B cell (primary cell): ENCODE measurements around the gene ADAM12. TPM values are rescaled to one million over a fixed set of nuclear protein-coding genes. Genes with fewer than 3 reads are reported as not detected.

Experiments used
- ATAC-seq: fragments of 200-7000 bp; cut with Tn5 transposase; one replicate; pipeline ENCODE4 v1.10.0; 2021; ENCODE audit warnings: low read depth, mild to moderate bottlenecking, moderate number of reproducible peaks, moderate library complexity
- CTCF ChIA-PET: fragments of 350-600 bp; sonication (Branson Sonifier 250); formaldehyde crosslinking; loops from one replicate; lab custom pipeline; 2021; ENCODE audit warnings: antibody characterized with exemption, inconsistent platforms; lab: Charles Lee
- POLR2A ChIA-PET: fragments of 350-600 bp; sonication (Branson Sonifier 250); formaldehyde crosslinking; loops from one replicate; lab custom pipeline; 2021; ENCODE audit warnings: antibody characterized with exemption; lab: Charles Lee
- DNase-seq: peaks from one replicate; pipeline ENCODE4 v3.0.0; 2013
- H2AFZ ChIP-seq: 2 replicates; pipeline ENCODE4 v1.6.1; 2012; ENCODE audit warnings: mild to moderate bottlenecking, low read depth, low read length; ENCODE audit not compliant: insufficient read depth, poor library complexity, severe bottlenecking
- H3K27ac ChIP-seq, 2 donors: 1 replicate in 1 of 2; 2 replicates in 1 of 2; pipeline ENCODE4 v1.5.1; 2012 to 2013; ENCODE audit warnings: low read length in 2 of 2, mild to moderate bottlenecking in 2 of 2, moderate library complexity in 1 of 2
- H3K27me3 ChIP-seq, 4 experiments: fragments of 200-600 bp in 1 of 4; sonication (generic) in 1 of 4; replicated peaks in 1 of 4; 1 replicate in 2 of 4; 2 replicates in 2 of 4; pipeline versions ENCODE4 v1.6.1 to v1.7.0; 2013 to 2016; ENCODE audit warnings: low read length in 3 of 4, mild to moderate bottlenecking in 2 of 4, mixed read lengths in 1 of 4, moderate library complexity in 1 of 4; ENCODE audit not compliant: insufficient read depth in 4 of 4, control insufficient read depth in 3 of 4; ENCODE audit errors: control extremely low read depth in 1 of 4
- H3K36me3 ChIP-seq, 2 experiments: replicated peaks in 1 of 2; 1 replicate in 1 of 2; 2 replicates in 1 of 2; pipeline versions ENCODE4 v1.6.1 to v1.7.1; 2013; ENCODE audit warnings: low read length in 1 of 2; ENCODE audit not compliant: insufficient read depth in 2 of 2, control insufficient read depth in 1 of 2; ENCODE audit errors: control extremely low read depth in 1 of 2, extremely low read depth in 1 of 2
- H3K4me1 ChIP-seq, 2 donors: fragments of 200-600 bp in 1 of 2; sonication (generic) in 1 of 2; 1 replicate in 1 of 2; 2 replicates in 1 of 2; pipeline versions ENCODE4 v1.5.1 to v1.6.1; 2013 to 2017; ENCODE audit warnings: low read length in 2 of 2; ENCODE audit not compliant: control insufficient read depth in 2 of 2, insufficient read depth in 2 of 2
- H3K4me2 ChIP-seq: replicated peaks from 2 replicates; pipeline ENCODE3; 2012; ENCODE audit warnings: mild to moderate bottlenecking, low read depth, low read length; ENCODE audit not compliant: poor library complexity, severe bottlenecking
- H3K4me3 ChIP-seq, 5 experiments: fragments of 200-600 bp in 1 of 5; sonication (generic) in 1 of 5; 1 replicate in 3 of 5; 2 replicates in 2 of 5; pipeline versions ENCODE4 v1.5.1 to v1.7.0; 2011 to 2016; ENCODE audit warnings: low read length in 4 of 5, mild to moderate bottlenecking in 4 of 5, low read depth in 2 of 5, control low read depth in 1 of 5, moderate library complexity in 1 of 5; ENCODE audit not compliant: insufficient read depth in 1 of 5; ENCODE audit errors: control extremely low read depth in 1 of 5, extremely low read depth in 1 of 5
- H3K79me2 ChIP-seq: fragments of 200-600 bp; sonication (generic); one replicate; pipeline ENCODE4 v1.6.0; 2016; ENCODE audit warnings: low read length; ENCODE audit not compliant: control insufficient read depth, insufficient read depth
- H3K9ac ChIP-seq: fragments of 200-600 bp; sonication (generic); 2 replicates; pipeline ENCODE4 v1.6.1; 2017; ENCODE audit warnings: mild to moderate bottlenecking, low read length, moderate library complexity
- H3K9me3 ChIP-seq, 3 donors: one replicate each; pipeline versions ENCODE4 v1.6.1 to v1.7.1; 2013; ENCODE audit warnings: low read length in 2 of 3; ENCODE audit not compliant: control insufficient read depth in 2 of 3, insufficient read depth in 1 of 3; ENCODE audit errors: control extremely low read depth in 1 of 3
- H4K20me1 ChIP-seq: 2 replicates; pipeline ENCODE4 v1.6.0; 2012; ENCODE audit warnings: mild to moderate bottlenecking, low read length; ENCODE audit not compliant: insufficient read depth, control insufficient read depth, poor library complexity, severe bottlenecking
- H3K27ac Mint-ChIP-seq: one replicate; pipeline ENCODE4 v1.8.0; 2021; ENCODE audit warnings: mixed read lengths
- H3K27me3 Mint-ChIP-seq: one replicate; pipeline ENCODE4 v1.8.0; 2021; ENCODE audit warnings: mixed read lengths
- H3K4me1 Mint-ChIP-seq: one replicate; pipeline ENCODE4 v1.8.0; 2021; ENCODE audit warnings: mixed read lengths
- H3K4me3 Mint-ChIP-seq: one replicate; pipeline ENCODE4 v1.8.0; 2021; ENCODE audit warnings: mixed read lengths
- H3K9me3 Mint-ChIP-seq: one replicate; pipeline ENCODE4 v1.8.0; 2022; ENCODE audit warnings: mixed read lengths; ENCODE audit not compliant: insufficient read depth
- EZH2 ChIP-seq: IDR thresholded peaks from 2 replicates; pipeline ENCODE4 v1.6.1; 2012; ENCODE audit warnings: borderline replicate concordance, low read depth, mild to moderate bottlenecking, moderate library complexity, low read length; ENCODE audit not compliant: insufficient read depth, poor library complexity, severe bottlenecking
- WGBS: methylation state at CpG from one replicate; pipeline ENCODE4 v1.1.5; 2013; ENCODE audit warnings: missing lambda C conversion rate; ENCODE audit not compliant: insufficient coverage; 5-methylcytosine and 5-hydroxymethylcytosine counted together
- intact Hi-C: fragments of 100-400 bp; cut with micrococcal nuclease; formaldehyde crosslinking; loops from one replicate; pipeline ENCODE4 v1.10.0; 2022
- polyA plus RNA-seq: library from polyadenylated mRNA; depleted of rRNA; stranded (reverse); fragments of >200 nt; gene quantifications from 2 replicates; pipeline ENCODE4 v1.2.3, GENCODE V29; 2012
- total RNA-seq, 2 donors: library from RNA; stranded (reverse); fragments of 120-200 nt in 1 of 2; gene quantifications; 1 replicate in 1 of 2; 2 replicates in 1 of 2; pipeline versions ENCODE4 v1.2.3 to v1.2.4, GENCODE V29; 2013 to 2022
- TF ChIP-seq, protein P1 (sequence below): fragments of 200-600 bp; IDR thresholded peaks from one replicate; pipeline ENCODE4 v1.8.0; 2022; ENCODE audit warnings: antibody characterized with exemption, mild to moderate bottlenecking

The ADAM12 gene
- total and polyA plus RNA-seq, 2 donors (not counting 1 experiment from before 2014, with no cell fraction given): 0.01 to 0.22 TPM

DNA sequence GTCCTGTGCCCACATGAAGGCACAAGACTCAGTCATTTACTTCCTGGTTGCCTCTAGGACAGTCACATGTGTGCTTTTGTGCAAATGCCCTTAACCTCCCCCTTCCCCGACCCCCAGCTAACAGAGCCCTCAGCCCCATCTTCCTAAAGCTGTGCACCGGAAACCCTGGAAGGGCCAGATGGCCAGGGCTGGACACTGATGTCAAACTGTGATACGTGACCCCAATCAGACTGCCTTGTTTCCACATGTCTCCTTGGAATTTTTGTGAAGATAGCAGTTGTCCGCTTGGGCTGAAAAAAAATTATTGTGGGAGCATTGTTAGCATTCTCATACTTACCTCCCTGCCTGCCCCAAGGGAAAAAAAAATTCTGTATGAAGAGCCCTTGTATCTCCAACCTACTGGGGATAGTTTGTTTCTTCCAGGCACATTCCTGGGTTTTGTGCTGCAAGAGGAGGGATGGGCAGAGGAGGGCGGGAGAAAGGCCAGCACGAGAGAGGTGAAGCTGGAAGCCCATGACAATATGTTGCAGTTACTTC is 17.0 kb upstream of the ADAM12 start:
- Mint-ChIP-seq H3K27ac (no peak overlapping the region), H3K4me3 (no peak overlapping the region), H3K27me3 (peaks cover 3% of the 10 kb centered on the region), H3K4me1 (no peaks in the 10 kb centered on the region), H3K9me3 (no peaks in the 10 kb centered on the region)
- Histone ChIP-seq H3K36me3 (no peaks in the 10 kb centered on the region), H4K20me1 (no peaks in the 10 kb centered on the region), H3K27ac (no peak overlapping the region), H3K4me3 (no peak overlapping the region), H3K9ac (no peak overlapping the region), H3K4me2 (no peak overlapping the region), H3K4me1 (no peaks in the 10 kb centered on the region), H2AFZ (no peak overlapping the region), H3K9me3 (peaks cover 0 to 5% (median 0%) of the 10 kb centered on the region in 3 donors), H3K79me2 (no peaks in the 10 kb centered on the region), H3K27me3 (no peaks in the 10 kb centered on the region)
- TF ChIP-seq, protein P1, sequence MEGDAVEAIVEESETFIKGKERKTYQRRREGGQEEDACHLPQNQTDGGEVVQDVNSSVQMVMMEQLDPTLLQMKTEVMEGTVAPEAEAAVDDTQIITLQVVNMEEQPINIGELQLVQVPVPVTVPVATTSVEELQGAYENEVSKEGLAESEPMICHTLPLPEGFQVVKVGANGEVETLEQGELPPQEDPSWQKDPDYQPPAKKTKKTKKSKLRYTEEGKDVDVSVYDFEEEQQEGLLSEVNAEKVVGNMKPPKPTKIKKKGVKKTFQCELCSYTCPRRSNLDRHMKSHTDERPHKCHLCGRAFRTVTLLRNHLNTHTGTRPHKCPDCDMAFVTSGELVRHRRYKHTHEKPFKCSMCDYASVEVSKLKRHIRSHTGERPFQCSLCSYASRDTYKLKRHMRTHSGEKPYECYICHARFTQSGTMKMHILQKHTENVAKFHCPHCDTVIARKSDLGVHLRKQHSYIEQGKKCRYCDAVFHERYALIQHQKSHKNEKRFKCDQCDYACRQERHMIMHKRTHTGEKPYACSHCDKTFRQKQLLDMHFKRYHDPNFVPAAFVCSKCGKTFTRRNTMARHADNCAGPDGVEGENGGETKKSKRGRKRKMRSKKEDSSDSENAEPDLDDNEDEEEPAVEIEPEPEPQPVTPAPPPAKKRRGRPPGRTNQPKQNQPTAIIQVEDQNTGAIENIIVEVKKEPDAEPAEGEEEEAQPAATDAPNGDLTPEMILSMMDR: no peak
- no peak for TF ChIP-seq EZH2
- 86% methylated on average over 4 of the region's 6 CpGs for whole genome bisulfite sequencing
- intact Hi-C loops: no loop called here
- ATAC-seq: no peak
- no peak for DNase-seq
- ChIA-PET CTCF (no interaction called here), POLR2A (no interaction called here)

DNA sequence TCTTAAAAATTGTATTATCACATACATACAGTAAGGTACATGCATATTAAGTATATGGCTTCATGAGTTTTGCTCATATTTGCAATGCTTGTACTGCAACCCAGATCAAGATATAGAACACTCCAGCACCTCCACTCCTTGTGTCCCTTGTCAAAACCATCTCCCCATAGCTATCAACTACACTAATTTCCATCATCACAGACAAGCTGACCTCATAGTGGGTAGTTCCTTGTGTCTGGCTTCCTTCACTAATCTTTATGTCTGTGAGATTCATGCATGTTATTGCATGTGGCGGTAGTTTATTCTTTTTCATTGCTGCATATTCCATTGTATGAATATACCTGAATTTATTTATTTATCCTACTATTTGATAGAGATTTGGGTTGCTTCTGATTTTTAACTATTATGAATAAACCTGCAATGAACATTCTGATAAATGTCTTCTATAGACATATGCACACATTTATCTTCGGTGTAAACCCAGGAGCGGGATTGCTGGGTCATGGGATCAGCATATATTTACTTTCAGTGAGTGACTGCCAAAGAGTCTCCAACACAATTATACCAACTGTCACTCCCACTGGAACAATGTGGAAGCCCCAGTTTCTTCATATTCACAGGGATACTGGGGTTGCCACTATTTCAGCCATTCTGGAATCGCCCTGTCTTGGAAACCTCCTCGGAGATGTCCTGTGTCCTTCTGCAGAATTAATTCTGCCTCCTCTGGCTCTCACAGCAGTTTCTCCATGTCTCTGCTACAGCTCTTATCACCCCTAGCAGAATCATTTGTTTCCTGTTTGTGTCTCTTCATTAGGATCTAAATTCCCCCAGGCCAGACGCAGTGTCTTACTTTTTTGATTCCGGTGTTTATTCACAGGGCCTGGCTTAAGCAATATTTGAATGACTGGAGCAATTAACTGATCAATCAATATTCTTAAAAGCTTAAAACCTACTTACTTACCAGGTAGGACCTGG is 14.7 kb upstream of the ADAM12 start:
- H4K20me1 ChIP-seq: no peaks in the 10 kb centered on the region
- no peak overlapping the region for H2AFZ ChIP-seq
- WGBS: 77% methylated on average over 3 of the region's 7 CpGs
- Mint-ChIP-seq H3K27me3 (peaks cover 6% of the 10 kb centered on the region), H3K9me3 (no peaks in the 10 kb centered on the region), H3K4me3 (no peak overlapping the region), H3K4me1 (no peaks in the 10 kb centered on the region), H3K27ac (no peak overlapping the region)
- H3K79me2 ChIP-seq: no peaks in the 10 kb centered on the region
- intact Hi-C loops: no loop called here
- DNase-seq (no peak), ATAC-seq (no peak)
- CTCF ChIA-PET: no interaction called here
- H3K9ac ChIP-seq: no peak overlapping the region
- TF ChIP-seq, protein P1: no peak
- no peak for TF ChIP-seq EZH2
- no peaks in the 10 kb centered on the region for H3K4me1 ChIP-seq
- POLR2A ChIA-PET: no interaction called here
- H3K27me3 ChIP-seq: no peaks in the 10 kb centered on the region
- H3K9me3 ChIP-seq: peaks cover 0 to 5% (median 0%) of the 10 kb centered on the region in 3 donors
- H3K27ac ChIP-seq: no peak overlapping the region
- H3K36me3 ChIP-seq: no peaks in the 10 kb centered on the region
- no peak overlapping the region for H3K4me3 ChIP-seq
- H3K4me2 ChIP-seq: no peak overlapping the region
